ENCODE measurements around the gene NPHP4. TPM values are rescaled to one million over a fixed set of nuclear protein-coding genes. Genes with fewer than 3 reads are reported as not detected.
A peak's percentile ranks its signal among the peaks of the same experiment; 100 is the strongest.

Gene NPHP4
- total and polyA plus RNA-seq, 9 of the 15 experiments (the other 6 are each of a cell fraction or from before 2014, with no cell fraction given) = 0.52 to 26.2 (median 6.7) TPM

DNA sequence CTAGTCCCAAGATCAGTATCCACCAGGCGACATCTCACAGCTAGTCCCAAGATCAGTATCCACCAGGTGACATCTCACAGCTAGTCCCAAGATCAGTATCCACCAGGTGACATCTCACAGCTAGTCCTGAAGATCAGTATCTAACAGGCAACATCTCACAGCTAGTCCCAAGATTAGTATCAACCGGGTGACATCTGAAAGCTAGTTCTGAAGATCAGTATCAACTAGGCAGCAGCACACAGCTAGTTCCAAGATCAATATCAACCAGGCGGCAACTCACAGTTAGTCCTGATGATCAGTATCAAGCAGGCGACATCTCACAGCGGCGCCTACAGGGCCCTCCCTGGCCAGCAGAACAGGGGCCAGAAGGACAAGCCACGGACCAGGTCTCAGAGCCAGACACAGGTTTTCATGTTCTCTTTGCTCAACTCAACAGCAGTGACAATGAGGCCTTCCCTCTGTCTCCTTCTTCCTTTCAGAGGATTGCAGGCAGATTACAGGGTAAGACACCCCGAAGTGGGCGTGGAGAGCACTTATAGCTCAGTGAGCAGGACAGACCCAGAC, 32.5 kb downstream of the NPHP4 start:
- BruUV-seq (replicated peaks) = no TSS peak
- TF ChIP-seq TSC22D4 (tag; IDR thresholded peaks at IDR 0.05) = no peak
- TF ChIP-seq COPS2 (conservative IDR thresholded peaks at IDR 0.05) = no peak
- TF ChIP-seq, protein P1, sequence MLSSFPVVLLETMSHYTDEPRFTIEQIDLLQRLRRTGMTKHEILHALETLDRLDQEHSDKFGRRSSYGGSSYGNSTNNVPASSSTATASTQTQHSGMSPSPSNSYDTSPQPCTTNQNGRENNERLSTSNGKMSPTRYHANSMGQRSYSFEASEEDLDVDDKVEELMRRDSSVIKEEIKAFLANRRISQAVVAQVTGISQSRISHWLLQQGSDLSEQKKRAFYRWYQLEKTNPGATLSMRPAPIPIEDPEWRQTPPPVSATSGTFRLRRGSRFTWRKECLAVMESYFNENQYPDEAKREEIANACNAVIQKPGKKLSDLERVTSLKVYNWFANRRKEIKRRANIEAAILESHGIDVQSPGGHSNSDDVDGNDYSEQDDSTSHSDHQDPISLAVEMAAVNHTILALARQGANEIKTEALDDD (IDR thresholded peaks at IDR 0.05) = peak; percentile 68

DNA sequence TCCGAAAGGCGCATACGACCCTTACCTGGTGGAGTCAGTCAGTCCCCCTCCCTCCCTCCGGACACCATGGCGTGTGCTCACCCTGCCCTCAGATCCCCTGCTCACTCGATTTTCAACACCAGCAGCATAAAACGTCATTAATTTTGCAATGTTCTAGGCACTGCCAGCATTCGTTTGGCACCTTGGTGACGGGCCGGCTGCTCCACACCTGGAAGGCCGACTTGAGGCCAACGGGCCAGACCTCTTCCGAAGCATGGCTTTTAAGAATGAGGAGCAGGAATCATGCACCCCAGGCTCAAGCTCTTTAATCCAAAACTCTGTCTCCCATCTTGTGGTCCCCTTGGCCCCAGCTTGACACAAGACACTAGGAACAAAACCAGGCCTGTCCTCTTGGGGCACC, 33.1 kb downstream of the NPHP4 start:
- H4K20me1 ChIP-seq (replicated peaks; ENCODE audit: control insufficient read depth, insufficient read depth, low read length) = 0 out of 2 replicates have a peak, but pooled peaks cover 6% of the 10 kb centered on the region
- TF ChIP-seq NR1H2 (CRISPR knock-in tag; IDR thresholded peaks at IDR 0.05) (no peak), ZNF830 (CRISPR knock-in tag; IDR thresholded peaks at IDR 0.05) (no peak), GTF2A2 (tag; IDR thresholded peaks at IDR 0.05) (no peak), MCM2 (IDR thresholded peaks at IDR 0.05; ENCODE audit: low read depth) (no peak), XRCC3 (IDR thresholded peaks at IDR 0.05) (no peak)
- TF ChIP-seq, protein P2, sequence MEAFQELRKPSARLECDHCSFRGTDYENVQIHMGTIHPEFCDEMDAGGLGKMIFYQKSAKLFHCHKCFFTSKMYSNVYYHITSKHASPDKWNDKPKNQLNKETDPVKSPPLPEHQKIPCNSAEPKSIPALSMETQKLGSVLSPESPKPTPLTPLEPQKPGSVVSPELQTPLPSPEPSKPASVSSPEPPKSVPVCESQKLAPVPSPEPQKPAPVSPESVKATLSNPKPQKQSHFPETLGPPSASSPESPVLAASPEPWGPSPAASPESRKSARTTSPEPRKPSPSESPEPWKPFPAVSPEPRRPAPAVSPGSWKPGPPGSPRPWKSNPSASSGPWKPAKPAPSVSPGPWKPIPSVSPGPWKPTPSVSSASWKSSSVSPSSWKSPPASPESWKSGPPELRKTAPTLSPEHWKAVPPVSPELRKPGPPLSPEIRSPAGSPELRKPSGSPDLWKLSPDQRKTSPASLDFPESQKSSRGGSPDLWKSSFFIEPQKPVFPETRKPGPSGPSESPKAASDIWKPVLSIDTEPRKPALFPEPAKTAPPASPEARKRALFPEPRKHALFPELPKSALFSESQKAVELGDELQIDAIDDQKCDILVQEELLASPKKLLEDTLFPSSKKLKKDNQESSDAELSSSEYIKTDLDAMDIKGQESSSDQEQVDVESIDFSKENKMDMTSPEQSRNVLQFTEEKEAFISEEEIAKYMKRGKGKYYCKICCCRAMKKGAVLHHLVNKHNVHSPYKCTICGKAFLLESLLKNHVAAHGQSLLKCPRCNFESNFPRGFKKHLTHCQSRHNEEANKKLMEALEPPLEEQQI (IDR thresholded peaks at IDR 0.05) = no peak
- TF ChIP-seq, protein P3, sequence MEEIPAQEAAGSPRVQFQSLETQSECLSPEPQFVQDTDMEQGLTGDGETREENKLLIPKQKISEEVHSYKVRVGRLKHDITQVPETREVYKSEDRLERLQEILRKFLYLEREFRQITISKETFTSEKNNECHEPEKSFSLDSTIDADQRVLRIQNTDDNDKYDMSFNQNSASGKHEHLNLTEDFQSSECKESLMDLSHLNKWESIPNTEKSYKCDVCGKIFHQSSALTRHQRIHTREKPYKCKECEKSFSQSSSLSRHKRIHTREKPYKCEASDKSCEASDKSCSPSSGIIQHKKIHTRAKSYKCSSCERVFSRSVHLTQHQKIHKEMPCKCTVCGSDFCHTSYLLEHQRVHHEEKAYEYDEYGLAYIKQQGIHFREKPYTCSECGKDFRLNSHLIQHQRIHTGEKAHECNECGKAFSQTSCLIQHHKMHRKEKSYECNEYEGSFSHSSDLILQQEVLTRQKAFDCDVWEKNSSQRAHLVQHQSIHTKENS (CRISPR knock-in tag; IDR thresholded peaks at IDR 0.05) = no peak
- TF ChIP-seq, protein P4, sequence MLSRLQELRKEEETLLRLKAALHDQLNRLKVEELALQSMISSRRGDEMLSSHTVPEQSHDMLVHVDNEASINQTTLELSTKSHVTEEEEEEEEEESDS (CRISPR knock-in tag; IDR thresholded peaks at IDR 0.05) = no peak

More for the DNA sequence above, 32.5 kb downstream of the NPHP4 start:
- Histone ChIP-seq H3K4me1 (replicated peaks in 1 of 2; ENCODE audit: control insufficient read depth in 2 of 2, insufficient read depth in 2 of 2, low read length in 2 of 2) (peaks cover 0 to 12% of the 10 kb centered on the region in 2 experiments; a peak in 2 of 5 replicates), H3K4me2 (ENCODE audit: insufficient read depth, low read length) (no peak overlapping the region), H4K20me1 (replicated peaks; ENCODE audit: control insufficient read depth, insufficient read depth, low read length) (0 out of 2 replicates have a peak, but pooled peaks cover 6% of the 10 kb centered on the region), H3K9me1 (ENCODE audit: control insufficient read depth, insufficient read depth, low read length) (no peaks in the 10 kb centered on the region), H2AFZ (ENCODE audit: low read depth, low read length) (no peak overlapping the region), H3K36me3 (ENCODE audit: control insufficient read depth, insufficient read depth, low read length) (peaks cover 56% of the 10 kb centered on the region; the same call in 2 of the 3 replicates), H3K27me3 (ENCODE audit: control insufficient read depth in 2 of 2, insufficient read depth in 2 of 2, low read length in 2 of 2) (no peaks in the 10 kb centered on the region), H3K27ac (ENCODE audit: extremely low read depth, low read depth, low read length) (no peak overlapping the region; the same call in 2 of the 3 replicates), H3K79me2 (ENCODE audit: control insufficient read depth, insufficient read depth, low read length) (no peaks in the 10 kb centered on the region), H3K9me3 (replicated peaks; ENCODE audit: control insufficient read depth, insufficient read depth, low read depth, low read length) (no peaks in the 10 kb centered on the region), H3K4me3 (no peak overlapping the region), H3K9ac (ENCODE audit: insufficient read depth in 1 of 2, low read depth in 2 of 2, low read length in 2 of 2) (0 out of 4 replicates have a peak overlapping the region, but pooled peaks of 1 of the 2 experiments have one; percentile 21)
- WGBS (ENCODE audit: insufficient coverage, low coverage, missing lambda C conversion rate) = 67% methylated on average over 9 of the region's 9 CpGs
- intact Hi-C loops (cut with micrococcal nuclease) (no loop called here), in situ Hi-C loops (cut with MboI) (no loop called here)
- CTCF ChIA-PET (ENCODE audit: low intra/inter-chr PET ratio) = no interaction called here
- DNase-seq (ENCODE audit: extremely low read depth in 1 of 4, low spot score in 3 of 4) (no peak), ATAC-seq (no peak; the same call in 2 of the 3 replicates), FAIRE-seq (peak; percentile 80)
- POLR2A ChIA-PET = interaction anchor here (0.7 kb wide), 2 partner anchors 14 to 104 kb away, joined by 3 to 4 read pairs; no protein-coding TSS in a partner anchor

More for the DNA sequence above, 33.1 kb downstream of the NPHP4 start:
- no peak for DNase-seq (ENCODE audit: extremely low read depth in 1 of 4, low spot score in 3 of 4)
- H3K9ac ChIP-seq (ENCODE audit: insufficient read depth in 1 of 2, low read depth in 2 of 2, low read length in 2 of 2) = no peak overlapping the region
- H3K27me3 ChIP-seq (ENCODE audit: control insufficient read depth in 2 of 2, insufficient read depth in 2 of 2, low read length in 2 of 2) = no peaks in the 10 kb centered on the region
- H3K36me3 ChIP-seq (ENCODE audit: control insufficient read depth, insufficient read depth, low read length) = peaks cover 53% of the 10 kb centered on the region; the same call in 2 of the 3 replicates
- no peak for FAIRE-seq
- H3K27ac ChIP-seq (ENCODE audit: extremely low read depth, low read depth, low read length) = no peak overlapping the region
- no peaks in the 10 kb centered on the region for H3K9me3 ChIP-seq (replicated peaks; ENCODE audit: control insufficient read depth, insufficient read depth, low read depth, low read length)
- intact Hi-C loops (cut with micrococcal nuclease) = no loop called here
- in situ Hi-C loops (cut with MboI) = no loop called here
- 91% methylated on average over 13 of the region's 13 CpGs for WGBS (ENCODE audit: insufficient coverage, low coverage, missing lambda C conversion rate)
- no peaks in the 10 kb centered on the region for H3K9me1 ChIP-seq (ENCODE audit: control insufficient read depth, insufficient read depth, low read length)
- BruUV-seq (replicated peaks) = no TSS peak
- H3K4me3 ChIP-seq = no peak overlapping the region
- H3K4me1 ChIP-seq (replicated peaks in 1 of 2; ENCODE audit: control insufficient read depth in 2 of 2, insufficient read depth in 2 of 2, low read length in 2 of 2) = peaks cover 0 to 12% of the 10 kb centered on the region in 2 experiments; a peak in 2 of 5 replicates
- H2AFZ ChIP-seq (ENCODE audit: low read depth, low read length) = no peak overlapping the region
- H3K4me2 ChIP-seq (ENCODE audit: insufficient read depth, low read length) = no peak overlapping the region
- ChIA-PET CTCF (ENCODE audit: low intra/inter-chr PET ratio) (no interaction called here), POLR2A (interaction anchor here (0.5 to 0.7 kb wide), 2 partner anchors 33 to 103 kb away, joined by 3 read pairs; partner anchors contain the start of gene NPHP4)
- no peaks in the 10 kb centered on the region for H3K79me2 ChIP-seq (ENCODE audit: control insufficient read depth, insufficient read depth, low read length)
- no peak for ATAC-seq
